Thymus (tissue), 14 donors: ENCODE data around the gene LHX3. TPM values are rescaled to one million over a fixed set of nuclear protein-coding genes. Genes with fewer than 3 reads are reported as not detected.

Source experiments
- DNase-seq, 9 donors: peaks; one replicate each; pipeline ENCODE4 v3.0.0-alpha.2; 2013; ENCODE audit warnings: low spot score in 9 of 9, low read depth in 6 of 9, missing footprints in 1 of 9
- H3K27ac ChIP-seq, 2 donors: one replicate each; pipeline ENCODE4 v1.5.1; 2013; ENCODE audit warnings: control low read depth in 1 of 2, low read depth in 1 of 2, low read length in 1 of 2, mild to moderate bottlenecking in 1 of 2, moderate library complexity in 1 of 2
- H3K27me3 ChIP-seq, 2 donors: one replicate each; pipeline ENCODE4 v1.5.1; 2013; ENCODE audit warnings: low read length in 1 of 2; ENCODE audit not compliant: control insufficient read depth in 2 of 2, insufficient read depth in 1 of 2
- H3K36me3 ChIP-seq, 2 donors: one replicate each; pipeline ENCODE4 v1.5.1; 2013; ENCODE audit warnings: low read length in 1 of 2, mild to moderate bottlenecking in 1 of 2, moderate library complexity in 1 of 2; ENCODE audit not compliant: control insufficient read depth in 2 of 2, insufficient read depth in 2 of 2
- H3K4me1 ChIP-seq, 2 donors: one replicate each; pipeline ENCODE4 v1.5.1; 2013; ENCODE audit warnings: low read length in 2 of 2; ENCODE audit not compliant: control insufficient read depth in 2 of 2, insufficient read depth in 2 of 2
- H3K4me3 ChIP-seq, 2 donors: one replicate each; pipeline ENCODE4 v1.5.1; 2013; ENCODE audit warnings: low read length in 2 of 2, control low read depth in 1 of 2, mild to moderate bottlenecking in 1 of 2
- H3K9me3 ChIP-seq, 2 donors: one replicate each; pipeline ENCODE4 v1.5.1; 2013; ENCODE audit warnings: low read length in 1 of 2, mild to moderate bottlenecking in 1 of 2; ENCODE audit not compliant: control insufficient read depth in 2 of 2, insufficient read depth in 1 of 2
- WGBS: extraction: QIAGEN DNeasy Blood & Tissue Kit; methylation state at CpG from one replicate; pipeline ENCODE4 v1.1.7; 2013; 5-methylcytosine and 5-hydroxymethylcytosine counted together
- long read RNA-seq, 10 donors: transcript quantifications; one replicate each; lab custom pipeline, GENCODE V29; 2026
- polyA plus RNA-seq: library from polyadenylated mRNA; stranded (reverse); fragments of 200-250 nt; gene quantifications from one replicate; pipeline ENCODE4 v1.2.3, GENCODE V29; 2013
- total RNA-seq: library from RNA; stranded (reverse); fragments of 120-200 nt; gene quantifications from one replicate; pipeline ENCODE4 v1.2.4, GENCODE V29; 2013
- donor health status: healthy.

The LHX3 gene
- total RNA-seq (0.09 TPM), polyA plus RNA-seq (0.23 TPM)
- long read RNA-seq, donor 1, result 0 reads
- long read RNA-seq, donor 2, result 0 reads
- long read RNA-seq, donor 3, result 0 reads
- long read RNA-seq, donor 4, result 0 reads
- long read RNA-seq, donor 5, result 0 reads
- long read RNA-seq, donor 6, result 0 reads
- long read RNA-seq, donor 7, result 0 reads
- long read RNA-seq, donor 8, result 0 reads
- long read RNA-seq, donor 9, result 0 reads
- long read RNA-seq, donor 10, result 0 reads

GRCh38 chr9:136204838-136205706 lies at the start of gene LHX3:
Gene LHX3 (minus strand): TSS chr9:136205128. CDS start chr9:136205012, 116 bp downstream.
- WGBS, result 17% methylated on average over 70 of the region's 70 CpGs
- peak in 7 of 9 donors; percentile 9 to 55 (median 28) for DNase-seq
- peaks cover 57% of the 10 kb centered on the region in 2 donors for H3K27me3 ChIP-seq

GRCh38 chr9:136253246-136254130 lies 48.6 kb upstream of the LHX3 start:
- WGBS, result 94% methylated on average over 32 of the region's 32 CpGs

More at GRCh38 chr9:136204838-136205706, at the start of gene LHX3:
- Histone ChIP-seq H3K4me1 (no peaks in the 10 kb centered on the region), H3K27ac (no peak within 1 kb of the TSS), H3K36me3 (peaks cover 5 to 17% of the 10 kb centered on the region in 2 donors), H3K9me3 (no peaks in the 10 kb centered on the region), H3K4me3 (no peak within 1 kb of the TSS)

GRCh38 chr9:136252846-136253245 lies 47.9 kb upstream of the LHX3 start:
- no peak for DNase-seq
- WGBS, result 93% methylated on average over 10 of the region's 10 CpGs
- H3K27me3 ChIP-seq, result peaks cover 0 to 21% of the 10 kb centered on the region in 2 donors

More at GRCh38 chr9:136253246-136254130, 48.6 kb upstream of the LHX3 start:
- Histone ChIP-seq H3K27ac (no peak overlapping the region), H3K36me3 (no peaks in the 10 kb centered on the region), H3K4me3 (no peak overlapping the region), H3K27me3 (peaks cover 0 to 21% of the 10 kb centered on the region in 2 donors), H3K9me3 (no peaks in the 10 kb centered on the region), H3K4me1 (no peaks in the 10 kb centered on the region)
- no peak for DNase-seq

GRCh38 chr9:136252281-136252680 lies 47.4 kb upstream of the LHX3 start:
- Histone ChIP-seq H3K9me3 (no peaks in the 10 kb centered on the region), H3K4me1 (no peaks in the 10 kb centered on the region), H3K36me3 (no peaks in the 10 kb centered on the region), H3K27me3 (peaks cover 0 to 21% of the 10 kb centered on the region in 2 donors), H3K27ac (no peak overlapping the region), H3K4me3 (no peak overlapping the region)
- no peak for DNase-seq
- 95% methylated on average over 29 of the region's 29 CpGs for WGBS

More at GRCh38 chr9:136252846-136253245, 47.9 kb upstream of the LHX3 start:
- no peak overlapping the region for H3K4me3 ChIP-seq
- no peak overlapping the region for H3K27ac ChIP-seq
- no peaks in the 10 kb centered on the region for H3K4me1 ChIP-seq
- H3K36me3 ChIP-seq, result no peaks in the 10 kb centered on the region
- H3K9me3 ChIP-seq, result no peaks in the 10 kb centered on the region

GRCh38 chr9:136251264-136252115 lies 46.6 kb upstream of the LHX3 start:
- Histone ChIP-seq H3K9me3 (no peaks in the 10 kb centered on the region), H3K27ac (no peak overlapping the region), H3K36me3 (no peaks in the 10 kb centered on the region), H3K4me1 (peaks cover 0 to 4% of the 10 kb centered on the region in 2 donors), H3K27me3 (peaks cover 0 to 29% of the 10 kb centered on the region in 2 donors), H3K4me3 (no peak overlapping the region)
- no peak for DNase-seq
- 94% methylated on average over 46 of the region's 50 CpGs for WGBS

GRCh38 chr9:136250676-136251075 lies 45.7 kb upstream of the LHX3 start:
- no peak for DNase-seq
- no peak overlapping the region for H3K4me3 ChIP-seq
- H3K4me1 ChIP-seq, result peaks cover 0 to 10% of the 10 kb centered on the region in 2 donors
- no peaks in the 10 kb centered on the region for H3K36me3 ChIP-seq
- 80% methylated on average over 10 of the region's 10 CpGs for WGBS
- no peaks in the 10 kb centered on the region for H3K9me3 ChIP-seq
- H3K27ac ChIP-seq, result no peak overlapping the region
- H3K27me3 ChIP-seq, result peaks cover 0 to 31% of the 10 kb centered on the region in 2 donors

GRCh38 chr9:136249877-136250559 lies 45.1 kb upstream of the LHX3 start:
- Histone ChIP-seq H3K4me3 (no peak overlapping the region), H3K4me1 (peaks cover 2 to 12% of the 10 kb centered on the region in 2 donors), H3K27me3 (peaks cover 0 to 27% of the 10 kb centered on the region in 2 donors), H3K36me3 (no peaks in the 10 kb centered on the region), H3K9me3 (no peaks in the 10 kb centered on the region), H3K27ac (no peak overlapping the region)
- DNase-seq, result no peak
- 86% methylated on average over 30 of the region's 30 CpGs for WGBS
